Mucosa of descending colon (tissue), 3 donors: ENCODE data around the gene RAD51B. TPM values are rescaled to one million over a fixed set of nuclear protein-coding genes. Genes with fewer than 3 reads are reported as not detected.

Experiments used
- ATAC-seq: fragments of 200-7000 bp; cut with Tn5 transposase; one replicate; pipeline ENCODE4 v1.9.1; 2020; ENCODE audit warnings: mild to moderate bottlenecking, moderate library complexity
- DNase-seq, 3 donors: peaks; one replicate each; pipeline ENCODE4 v3.0.0-alpha.2; 2020
- H3K36me3 ChIP-seq: fragments of 200-600 bp; one replicate; pipeline ENCODE4 v1.8.0; 2021; ENCODE audit warnings: low read depth, mild to moderate bottlenecking
- H3K4me1 ChIP-seq: fragments of 200-600 bp; one replicate; pipeline ENCODE4 v1.8.0; 2021; ENCODE audit warnings: low read depth, mild to moderate bottlenecking
- H3K4me3 ChIP-seq: fragments of 200-600 bp; one replicate; pipeline ENCODE4 v1.8.0; 2021; ENCODE audit warnings: mild to moderate bottlenecking
- H3K9me3 ChIP-seq: fragments of 200-600 bp; one replicate; pipeline ENCODE4 v1.8.0; 2021; ENCODE audit warnings: mild to moderate bottlenecking
- CTCF ChIP-seq: fragments of 200-600 bp; IDR thresholded peaks from one replicate; pipeline ENCODE4 v1.8.0; 2022; ENCODE audit warnings: antibody characterized with exemption, mild to moderate bottlenecking
- intact Hi-C, 2 donors: fragments of 100-400 bp; cut with DNase I in 1 of 2; cut with micrococcal nuclease in 1 of 2; formaldehyde crosslinking; loops; one replicate each; pipeline versions ENCODE4 v1.11.0 to v1.11.1; 2022; cut with DNase I, micrococcal nuclease
- total RNA-seq, 3 donors: library from RNA; stranded (reverse); fragmentation: NEBNext Ultra II Directional in 2 of 3; extraction: Animal tissue kit (Norgen Biotek cat#: 25700) in 2 of 3; gene quantifications; one replicate each; pipeline versions ENCODE4 v1.2.1 to v1.2.4, GENCODE V29; 2021 to 2023
- donor health status: DM: no; HTN: no; CAD: no; lungs with moderate emphysema.
- donor health status: DM: no; HTN: no; CAD: no.
- donor health status: DM: no; HTN: yes; CAD: no.

The RAD51B gene
- total RNA-seq, 3 donors from 2014 or later: 15.8 to 23.3 (median 20.9) TPM

DNA sequence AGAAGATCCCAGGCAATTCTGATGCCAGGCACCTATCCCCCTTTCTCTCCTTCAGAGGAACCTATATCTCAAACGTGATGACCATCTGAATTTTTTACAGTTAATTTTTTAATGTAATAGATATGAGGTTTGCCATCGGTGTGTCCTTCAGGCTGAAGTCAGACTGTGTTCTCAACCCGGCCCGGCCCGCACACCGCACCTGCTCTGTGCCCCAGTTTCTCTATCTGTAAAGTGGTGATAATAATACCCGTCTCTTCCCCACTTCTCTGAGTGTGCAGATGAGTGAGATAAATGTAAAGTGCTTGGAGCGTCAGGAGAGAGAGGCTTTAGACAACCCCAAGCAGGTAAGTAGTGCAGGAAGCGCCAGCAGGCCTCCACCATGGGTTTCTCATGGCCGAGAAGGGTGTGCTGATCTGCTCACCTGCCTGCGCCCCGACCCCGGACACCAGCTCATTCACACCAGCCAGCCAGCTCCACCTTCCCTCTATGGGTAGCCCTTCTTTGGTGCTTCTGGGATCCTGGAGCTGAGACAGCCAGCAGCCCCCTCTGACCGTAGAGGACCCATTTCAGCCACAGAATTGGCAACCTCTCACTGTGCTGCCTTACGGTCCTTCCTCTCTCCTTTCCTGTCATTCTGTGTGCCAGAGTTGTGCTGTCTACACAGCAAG is 893.3 kb downstream of the RAD51B start:
- no peak for ATAC-seq
- H3K9me3 ChIP-seq: no peaks in the 10 kb centered on the region
- DNase-seq: no peak
- TF ChIP-seq CTCF: no peak
- peaks cover 5% of the 10 kb centered on the region for H3K4me1 ChIP-seq
- intact Hi-C loops: no loop called here
- H3K36me3 ChIP-seq: no peaks in the 10 kb centered on the region
- H3K4me3 ChIP-seq: no peak overlapping the region

DNA sequence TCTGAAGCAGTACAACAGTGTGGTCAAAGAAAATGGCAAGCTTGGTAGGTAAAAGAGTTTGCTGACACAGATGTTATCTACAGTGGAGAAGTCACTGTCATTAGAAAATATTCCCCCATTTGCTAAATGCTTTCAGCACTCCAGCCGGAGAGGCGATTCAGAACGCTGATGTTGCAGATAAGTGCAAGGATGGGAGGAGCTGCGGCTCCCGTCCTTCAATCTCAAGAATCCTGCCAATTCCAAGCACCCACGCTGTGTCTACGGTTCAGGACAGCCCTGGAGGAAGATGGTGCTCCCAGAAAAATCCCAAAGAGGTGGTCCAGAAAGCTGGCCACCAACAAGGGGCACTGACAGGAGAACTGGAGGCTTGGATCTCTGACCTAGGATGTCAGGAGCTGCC is 894.2 kb downstream of the RAD51B start:
- intact Hi-C loops: no loop called here
- TF ChIP-seq CTCF: no peak
- no peak for DNase-seq
- ATAC-seq: no peak
- Histone ChIP-seq H3K4me1 (peaks cover 5% of the 10 kb centered on the region), H3K4me3 (no peak overlapping the region), H3K9me3 (no peaks in the 10 kb centered on the region), H3K36me3 (no peaks in the 10 kb centered on the region)

DNA sequence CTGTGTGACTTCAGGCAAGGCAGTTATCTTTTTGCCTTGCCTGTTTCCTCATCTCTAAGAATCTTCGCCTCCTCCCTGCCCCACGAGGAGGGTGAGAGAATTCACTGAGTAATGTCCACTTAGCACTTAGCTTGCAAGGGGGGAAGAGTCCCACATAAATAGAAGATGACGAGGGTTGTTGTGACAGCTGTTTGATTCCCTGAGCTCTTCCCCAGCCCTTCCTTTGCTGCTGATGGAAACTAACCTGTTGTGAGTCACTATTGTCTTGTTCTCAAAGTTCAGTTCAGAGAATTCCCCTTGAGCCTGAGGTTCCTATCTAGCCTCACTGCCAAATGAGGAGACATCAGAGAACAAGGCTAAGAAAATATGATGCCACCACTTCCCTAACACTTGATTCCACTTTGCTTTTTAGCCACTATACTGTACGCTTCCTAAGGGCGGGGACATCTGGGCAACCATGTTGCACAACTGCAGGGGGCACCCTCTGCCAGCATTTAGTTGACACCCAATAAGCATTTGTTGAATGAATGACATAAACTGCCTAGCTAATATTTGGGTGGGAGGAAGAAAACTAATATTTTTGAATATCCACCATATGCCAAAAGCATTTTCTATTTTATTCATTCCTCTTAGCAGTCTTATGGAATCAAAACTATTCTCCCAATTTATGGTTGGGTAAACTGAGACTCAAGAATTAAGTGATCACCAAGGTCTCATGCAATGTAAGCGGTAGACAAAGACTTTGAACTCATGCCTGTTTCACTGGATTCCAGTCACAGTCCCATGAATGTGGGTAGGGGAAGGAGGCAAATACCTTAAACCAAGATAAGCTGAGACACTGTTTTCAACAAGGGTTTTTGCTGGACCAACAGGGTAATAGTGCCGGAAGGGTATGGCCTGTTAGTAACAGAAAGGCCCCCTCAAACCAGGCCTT is 895.7 kb downstream of the RAD51B start:
- TF ChIP-seq CTCF: no peak
- no peak overlapping the region for H3K4me3 ChIP-seq
- H3K9me3 ChIP-seq: peaks cover 2% of the 10 kb centered on the region
- no peaks in the 10 kb centered on the region for H3K36me3 ChIP-seq
- ATAC-seq (peak; percentile 3), DNase-seq (no peak)
- intact Hi-C loops: no loop called here
- peaks cover 5% of the 10 kb centered on the region for H3K4me1 ChIP-seq

DNA sequence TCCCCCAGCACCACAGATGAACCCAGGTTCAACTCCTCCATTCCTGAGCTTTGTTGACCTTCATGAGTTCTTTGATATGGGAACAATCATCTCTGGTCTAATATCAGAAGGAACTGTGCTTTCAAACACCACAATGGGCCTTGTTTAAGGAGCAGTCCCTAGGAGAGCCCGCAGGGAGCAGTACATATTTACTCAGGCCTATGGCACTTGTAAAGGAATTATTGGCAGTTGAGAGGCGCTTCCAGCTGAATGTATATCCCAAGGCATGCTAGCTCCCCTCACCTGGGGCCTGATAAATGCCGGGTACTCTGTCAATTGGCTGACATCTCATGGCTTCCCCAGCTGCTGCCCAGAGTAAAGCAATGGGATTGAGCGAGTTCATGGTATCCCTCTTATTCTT is 897.1 kb downstream of the RAD51B start:
- peaks cover 1% of the 10 kb centered on the region for H3K4me1 ChIP-seq
- peaks cover 2% of the 10 kb centered on the region for H3K9me3 ChIP-seq
- ATAC-seq (peak; percentile 79), DNase-seq (peak in 1 of 3 donors; percentile 76)
- no peaks in the 10 kb centered on the region for H3K36me3 ChIP-seq
- intact Hi-C loops: no loop called here
- no peak overlapping the region for H3K4me3 ChIP-seq
- no peak for TF ChIP-seq CTCF

- peak; percentile 69 for ATAC-seq
- H3K4me1 ChIP-seq: peaks cover 5% of the 10 kb centered on the region
- peak in 1 of 3 donors; percentile 42 for DNase-seq
- intact Hi-C loops: no loop called here
- peaks cover 2% of the 10 kb centered on the region for H3K9me3 ChIP-seq
- H3K36me3 ChIP-seq: no peaks in the 10 kb centered on the region
- TF ChIP-seq CTCF: no peak
- no peak overlapping the region for H3K4me3 ChIP-seq
These were observed 898.7 kb downstream of the RAD51B start for GRCh38 chr14:68718023-68718990.
